ENCODE data around the gene CLEC16A. TPM values are rescaled to one million over a fixed set of nuclear protein-coding genes. Genes with fewer than 3 reads are reported as not detected.

CLEC16A gene
- total RNA-seq, 1 donor from 2014 or later = 7.8 TPM

DNA sequence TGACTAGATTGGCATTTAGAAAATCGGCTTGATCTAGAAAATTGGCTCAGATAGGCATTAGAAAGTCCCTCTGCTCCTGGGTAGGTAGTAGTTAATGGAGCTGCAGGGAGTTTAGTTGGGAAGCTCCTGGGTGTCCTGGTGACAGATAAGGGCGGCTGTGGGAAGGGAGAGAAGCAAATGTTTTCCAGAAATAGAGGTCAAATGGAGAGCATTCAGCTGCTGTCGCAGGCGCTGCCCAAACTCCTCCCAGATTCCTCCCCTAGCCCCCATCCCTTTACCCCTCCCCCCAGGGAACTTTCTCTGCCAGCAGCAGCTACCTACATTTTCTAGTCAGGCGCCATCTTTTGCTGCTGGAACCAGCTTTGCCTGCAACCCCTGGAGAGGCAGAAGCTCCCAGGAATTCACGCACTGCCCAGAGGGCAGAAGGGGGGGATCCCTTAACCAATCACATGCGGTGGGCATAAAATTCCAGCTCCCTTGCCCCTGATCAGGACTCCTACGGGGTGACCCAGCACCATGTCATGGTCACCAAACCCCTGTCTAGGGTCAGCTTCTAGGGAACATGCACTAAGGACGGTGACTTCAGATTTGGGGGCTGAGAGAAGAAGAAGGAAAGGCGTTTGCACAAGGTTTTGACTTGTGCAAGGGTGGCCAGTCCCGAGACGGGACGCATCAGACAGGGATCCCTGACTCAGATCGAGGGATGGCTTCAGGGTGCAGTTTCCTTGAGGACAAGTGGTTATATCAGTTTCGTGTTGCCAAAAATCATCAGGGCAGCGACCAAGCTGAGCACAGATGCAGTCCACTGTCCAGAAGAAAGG is 267.8 kb downstream of the CLEC16A start:
- Mint-ChIP-seq H3K36me3 (no peaks in the 10 kb centered on the region), H3K4me3 (no peak overlapping the region), H3K4me1 (peaks cover 3% of the 10 kb centered on the region), H3K27ac (peak overlapping the region; percentile 88), H3K27me3 (ENCODE audit: insufficient read depth, low read depth) (peaks cover 7% of the 10 kb centered on the region), H3K9me3 (peaks cover 6% of the 10 kb centered on the region)
- Histone ChIP-seq H3K4me2 (no peak overlapping the region), H3K4me3 (no peak overlapping the region), H3K27ac (no peak overlapping the region), H4K20me1 (ENCODE audit: low read depth) (no peaks in the 10 kb centered on the region), H3K27me3 (no peaks in the 10 kb centered on the region), H3F3A (ENCODE audit: low read depth) (no peaks in the 10 kb centered on the region), H3K36me3 (no peaks in the 10 kb centered on the region), H3K9ac (no peak overlapping the region), H3K79me2 (ENCODE audit: low read depth) (no peaks in the 10 kb centered on the region), H3K4me1 (no peaks in the 10 kb centered on the region), H3K9me3 (ENCODE audit: low read depth) (no peaks in the 10 kb centered on the region), H2AFZ (replicated peaks) (no peak overlapping the region)
- no peak for DNase-seq (ENCODE audit: low spot score)
- TF ChIP-seq EZH2 (IDR thresholded peaks at IDR 0.05) = no peak
- TF ChIP-seq EZH2phosphoT487 (IDR thresholded peaks at IDR 0.05) = no peak
- TF ChIP-seq, protein P1, sequence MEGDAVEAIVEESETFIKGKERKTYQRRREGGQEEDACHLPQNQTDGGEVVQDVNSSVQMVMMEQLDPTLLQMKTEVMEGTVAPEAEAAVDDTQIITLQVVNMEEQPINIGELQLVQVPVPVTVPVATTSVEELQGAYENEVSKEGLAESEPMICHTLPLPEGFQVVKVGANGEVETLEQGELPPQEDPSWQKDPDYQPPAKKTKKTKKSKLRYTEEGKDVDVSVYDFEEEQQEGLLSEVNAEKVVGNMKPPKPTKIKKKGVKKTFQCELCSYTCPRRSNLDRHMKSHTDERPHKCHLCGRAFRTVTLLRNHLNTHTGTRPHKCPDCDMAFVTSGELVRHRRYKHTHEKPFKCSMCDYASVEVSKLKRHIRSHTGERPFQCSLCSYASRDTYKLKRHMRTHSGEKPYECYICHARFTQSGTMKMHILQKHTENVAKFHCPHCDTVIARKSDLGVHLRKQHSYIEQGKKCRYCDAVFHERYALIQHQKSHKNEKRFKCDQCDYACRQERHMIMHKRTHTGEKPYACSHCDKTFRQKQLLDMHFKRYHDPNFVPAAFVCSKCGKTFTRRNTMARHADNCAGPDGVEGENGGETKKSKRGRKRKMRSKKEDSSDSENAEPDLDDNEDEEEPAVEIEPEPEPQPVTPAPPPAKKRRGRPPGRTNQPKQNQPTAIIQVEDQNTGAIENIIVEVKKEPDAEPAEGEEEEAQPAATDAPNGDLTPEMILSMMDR (IDR thresholded peaks at IDR 0.05) = no peak

DNA sequence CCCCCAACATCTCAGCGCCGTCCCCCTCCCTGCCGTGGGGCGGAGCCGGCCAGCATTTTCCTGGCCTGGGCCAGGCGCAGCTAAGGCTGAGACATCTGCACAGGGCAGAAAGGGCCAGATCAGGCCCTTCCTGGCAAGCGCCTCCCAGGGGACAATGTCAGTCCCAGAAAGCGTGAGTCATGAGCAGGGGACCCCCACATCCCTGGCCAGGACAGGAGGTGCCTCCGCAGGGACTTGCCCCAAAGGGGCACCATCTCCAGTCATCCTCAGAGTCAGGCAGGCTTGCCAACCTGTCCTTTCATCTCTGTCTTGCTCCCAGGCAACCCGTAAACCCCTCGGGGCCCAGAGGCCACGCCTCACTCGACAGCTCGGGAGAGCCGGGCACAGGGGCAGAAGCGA is 268.4 kb downstream of the CLEC16A start:
- H2AFZ ChIP-seq (replicated peaks) = no peak overlapping the region
- Mint-ChIP-seq H3K9me3 (peaks cover 9% of the 10 kb centered on the region), H3K36me3 (no peaks in the 10 kb centered on the region), H3K27ac (no peak overlapping the region), H3K4me1 (peaks cover 3% of the 10 kb centered on the region), H3K27me3 (ENCODE audit: insufficient read depth, low read depth) (peaks cover 8% of the 10 kb centered on the region), H3K4me3 (no peak overlapping the region)
- H3K4me1 ChIP-seq = no peaks in the 10 kb centered on the region
- TF ChIP-seq EZH2phosphoT487 (IDR thresholded peaks at IDR 0.05) (no peak), EZH2 (IDR thresholded peaks at IDR 0.05) (no peak)
- TF ChIP-seq, protein P1 (IDR thresholded peaks at IDR 0.05) = no peak
- DNase-seq (ENCODE audit: low spot score) = no peak
- H3K27ac ChIP-seq = no peak overlapping the region
- no peak overlapping the region for H3K4me3 ChIP-seq
- H3K9me3 ChIP-seq (ENCODE audit: low read depth) = no peaks in the 10 kb centered on the region
- H3F3A ChIP-seq (ENCODE audit: low read depth) = no peaks in the 10 kb centered on the region
- no peaks in the 10 kb centered on the region for H3K27me3 ChIP-seq
- no peaks in the 10 kb centered on the region for H3K79me2 ChIP-seq (ENCODE audit: low read depth)
- no peak overlapping the region for H3K4me2 ChIP-seq
- H4K20me1 ChIP-seq (ENCODE audit: low read depth) = no peaks in the 10 kb centered on the region
- no peak overlapping the region for H3K9ac ChIP-seq
- no peaks in the 10 kb centered on the region for H3K36me3 ChIP-seq

DNA sequence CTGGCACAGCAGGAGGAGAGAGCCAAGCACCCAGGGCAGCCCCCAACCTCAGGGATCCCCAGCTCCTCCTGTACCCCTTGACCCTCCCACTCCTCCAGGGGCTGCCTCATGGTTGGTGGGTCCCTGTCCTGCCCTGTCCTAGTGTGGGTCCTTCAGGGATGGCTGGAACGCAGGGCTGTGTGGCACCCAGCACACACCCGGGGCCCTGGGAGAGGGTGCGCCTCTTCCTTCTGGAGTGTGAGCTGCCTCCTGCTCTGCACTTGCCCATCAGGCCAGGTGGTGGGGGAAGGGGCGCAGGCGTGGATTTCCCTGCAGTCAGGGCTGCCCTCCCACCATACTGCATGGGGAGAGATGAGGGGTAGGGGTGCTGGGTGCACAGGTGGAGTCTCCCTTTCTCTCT is 269.0 kb downstream of the CLEC16A start:
- no peak overlapping the region for H3K4me2 ChIP-seq
- no peak overlapping the region for H3K4me3 Mint-ChIP-seq
- H3K27ac ChIP-seq = no peak overlapping the region
- H3K9me3 Mint-ChIP-seq = peaks cover 11% of the 10 kb centered on the region
- peaks cover 3% of the 10 kb centered on the region for H3K4me1 Mint-ChIP-seq
- TF ChIP-seq EZH2 (IDR thresholded peaks at IDR 0.05) (no peak), EZH2phosphoT487 (IDR thresholded peaks at IDR 0.05) (no peak)
- TF ChIP-seq, protein P1 (IDR thresholded peaks at IDR 0.05) = no peak
- H3K9me3 ChIP-seq (ENCODE audit: low read depth) = no peaks in the 10 kb centered on the region
- H2AFZ ChIP-seq (replicated peaks) = no peak overlapping the region
- H3K79me2 ChIP-seq (ENCODE audit: low read depth) = no peaks in the 10 kb centered on the region
- H3K9ac ChIP-seq = no peak overlapping the region
- peaks cover 8% of the 10 kb centered on the region for H3K27me3 Mint-ChIP-seq (ENCODE audit: insufficient read depth, low read depth)
- H3K36me3 Mint-ChIP-seq = no peaks in the 10 kb centered on the region
- no peak overlapping the region for H3K4me3 ChIP-seq
- no peak for DNase-seq (ENCODE audit: low spot score)
- H3F3A ChIP-seq (ENCODE audit: low read depth) = no peaks in the 10 kb centered on the region
- H4K20me1 ChIP-seq (ENCODE audit: low read depth) = no peaks in the 10 kb centered on the region
- no peaks in the 10 kb centered on the region for H3K27me3 ChIP-seq
- H3K36me3 ChIP-seq = no peaks in the 10 kb centered on the region
- no peaks in the 10 kb centered on the region for H3K4me1 ChIP-seq
- peak overlapping the region; percentile 60 for H3K27ac Mint-ChIP-seq
